Measurements from ENCODE around the gene EXOC6B. TPM values are rescaled to one million over a fixed set of nuclear protein-coding genes. Genes with fewer than 3 reads are reported as not detected.

EXOC6B gene
- total RNA-seq, 1 experiment from 2014 or later, result 33.7 TPM

DNA sequence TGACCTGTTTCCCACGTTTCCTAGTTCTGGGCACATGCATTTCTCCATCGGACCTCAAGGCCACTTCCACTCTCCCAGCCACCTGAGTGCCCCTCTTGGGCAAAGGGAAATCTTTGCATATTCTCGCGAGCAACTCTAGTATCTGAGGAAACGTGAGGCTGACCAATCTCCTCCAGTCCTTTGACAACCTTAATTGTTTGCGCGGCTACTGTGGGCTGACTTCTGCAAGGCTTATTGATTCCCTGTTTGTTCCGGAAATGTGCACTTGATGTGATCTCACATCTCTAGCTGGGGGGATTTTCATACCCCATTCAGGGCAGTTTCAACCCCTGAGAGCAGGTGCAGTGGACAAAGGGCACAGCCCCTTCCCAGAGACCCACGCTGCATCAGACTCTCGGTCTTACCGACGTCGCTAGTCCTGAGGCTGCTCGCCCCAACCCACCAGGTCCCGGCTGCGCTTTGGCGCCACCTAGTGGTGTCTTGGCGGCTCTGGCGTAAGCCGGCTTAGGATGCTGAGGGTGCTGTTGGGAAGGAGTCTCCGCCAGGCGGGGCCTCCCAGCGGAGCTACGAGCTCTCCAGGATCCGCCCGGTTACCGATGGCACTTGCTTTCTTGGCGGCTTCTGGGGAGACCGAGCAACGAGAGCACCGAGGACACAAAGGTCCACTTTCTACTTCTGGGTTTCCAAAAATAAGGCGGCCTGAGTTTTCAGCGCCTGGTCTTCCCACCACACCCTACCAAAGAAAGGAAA, 36.6 kb upstream of the EXOC6B start (continued):
- TF ChIP-seq, protein P1, sequence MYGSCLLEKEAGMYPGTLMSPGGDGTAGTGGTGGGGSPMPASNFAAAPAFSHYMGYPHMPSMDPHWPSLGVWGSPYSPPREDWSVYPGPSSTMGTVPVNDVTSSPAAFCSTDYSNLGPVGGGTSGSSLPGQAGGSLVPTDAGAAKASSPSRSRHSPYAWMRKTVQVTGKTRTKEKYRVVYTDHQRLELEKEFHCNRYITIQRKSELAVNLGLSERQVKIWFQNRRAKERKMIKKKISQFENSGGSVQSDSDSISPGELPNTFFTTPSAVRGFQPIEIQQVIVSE (CRISPR knock-in tag; IDR thresholded peaks at IDR 0.05; ENCODE audit: borderline replicate concordance), result no peak
- no peak for TF ChIP-seq ELF4 (CRISPR knock-in tag; IDR thresholded peaks at IDR 0.05; ENCODE audit: low read depth)
- TF ChIP-seq, protein P2, sequence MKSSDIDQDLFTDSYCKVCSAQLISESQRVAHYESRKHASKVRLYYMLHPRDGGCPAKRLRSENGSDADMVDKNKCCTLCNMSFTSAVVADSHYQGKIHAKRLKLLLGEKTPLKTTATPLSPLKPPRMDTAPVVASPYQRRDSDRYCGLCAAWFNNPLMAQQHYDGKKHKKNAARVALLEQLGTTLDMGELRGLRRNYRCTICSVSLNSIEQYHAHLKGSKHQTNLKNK (CRISPR knock-in tag; IDR thresholded peaks at IDR 0.05), result no peak
- TF ChIP-seq HMGA2 (CRISPR knock-in tag; IDR thresholded peaks at IDR 0.05), result no peak
- TF ChIP-seq FOXJ3 (CRISPR knock-in tag; IDR thresholded peaks at IDR 0.05; ENCODE audit: borderline replicate concordance), result no peak
- TF ChIP-seq, protein P3, sequence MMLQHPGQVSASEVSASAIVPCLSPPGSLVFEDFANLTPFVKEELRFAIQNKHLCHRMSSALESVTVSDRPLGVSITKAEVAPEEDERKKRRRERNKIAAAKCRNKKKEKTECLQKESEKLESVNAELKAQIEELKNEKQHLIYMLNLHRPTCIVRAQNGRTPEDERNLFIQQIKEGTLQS (CRISPR knock-in tag; conservative IDR thresholded peaks at IDR 0.05), result no peak

DNA sequence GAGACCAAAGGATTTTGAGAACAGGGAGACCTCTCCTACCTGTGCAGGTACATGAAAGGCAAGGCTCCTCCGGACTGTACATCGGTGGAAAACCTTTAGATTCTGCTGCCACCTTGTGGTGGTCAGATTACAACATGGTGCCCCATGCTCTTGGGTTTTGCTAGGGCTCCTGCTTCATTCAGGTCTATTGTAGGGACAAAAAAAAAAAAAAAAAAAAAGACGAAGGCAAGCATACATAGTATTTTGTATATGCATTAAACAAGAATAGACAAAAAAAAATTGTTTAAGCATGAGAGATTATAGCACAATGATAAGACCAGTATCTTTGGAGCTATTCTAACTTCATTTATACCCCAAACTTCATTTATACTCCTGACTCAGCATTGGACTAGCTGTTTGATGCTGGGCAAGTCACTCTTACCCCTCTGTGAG, 34.0 kb upstream of the EXOC6B start:
- ATAC-seq (peak; percentile 70), DNase-seq (ENCODE audit: low spot score) (peak; percentile 78)
- Mint-ChIP-seq H3K4me1 (peaks cover 29% of the 10 kb centered on the region), H3K27ac (no peak overlapping the region), H3K9me3 (no peaks in the 10 kb centered on the region), H3K4me3 (no peak overlapping the region), H3K36me3 (no peaks in the 10 kb centered on the region), H3K27me3 (ENCODE audit: low read depth) (peaks cover 12% of the 10 kb centered on the region)
- CTCF ChIA-PET, result interaction anchor here (0.6 to 5.0 kb wide), 17 partner anchors 9 to 418 kb away, joined by 3 to 55 read pairs (median 4); partner anchors contain the start of gene SPR
- POLR2A ChIA-PET, result no interaction called here
- TF ChIP-seq, protein P2 (CRISPR knock-in tag; IDR thresholded peaks at IDR 0.05), result no peak
- TF ChIP-seq, protein P4, sequence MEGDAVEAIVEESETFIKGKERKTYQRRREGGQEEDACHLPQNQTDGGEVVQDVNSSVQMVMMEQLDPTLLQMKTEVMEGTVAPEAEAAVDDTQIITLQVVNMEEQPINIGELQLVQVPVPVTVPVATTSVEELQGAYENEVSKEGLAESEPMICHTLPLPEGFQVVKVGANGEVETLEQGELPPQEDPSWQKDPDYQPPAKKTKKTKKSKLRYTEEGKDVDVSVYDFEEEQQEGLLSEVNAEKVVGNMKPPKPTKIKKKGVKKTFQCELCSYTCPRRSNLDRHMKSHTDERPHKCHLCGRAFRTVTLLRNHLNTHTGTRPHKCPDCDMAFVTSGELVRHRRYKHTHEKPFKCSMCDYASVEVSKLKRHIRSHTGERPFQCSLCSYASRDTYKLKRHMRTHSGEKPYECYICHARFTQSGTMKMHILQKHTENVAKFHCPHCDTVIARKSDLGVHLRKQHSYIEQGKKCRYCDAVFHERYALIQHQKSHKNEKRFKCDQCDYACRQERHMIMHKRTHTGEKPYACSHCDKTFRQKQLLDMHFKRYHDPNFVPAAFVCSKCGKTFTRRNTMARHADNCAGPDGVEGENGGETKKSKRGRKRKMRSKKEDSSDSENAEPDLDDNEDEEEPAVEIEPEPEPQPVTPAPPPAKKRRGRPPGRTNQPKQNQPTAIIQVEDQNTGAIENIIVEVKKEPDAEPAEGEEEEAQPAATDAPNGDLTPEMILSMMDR (IDR thresholded peaks at IDR 0.05), result peak; percentile 54

DNA sequence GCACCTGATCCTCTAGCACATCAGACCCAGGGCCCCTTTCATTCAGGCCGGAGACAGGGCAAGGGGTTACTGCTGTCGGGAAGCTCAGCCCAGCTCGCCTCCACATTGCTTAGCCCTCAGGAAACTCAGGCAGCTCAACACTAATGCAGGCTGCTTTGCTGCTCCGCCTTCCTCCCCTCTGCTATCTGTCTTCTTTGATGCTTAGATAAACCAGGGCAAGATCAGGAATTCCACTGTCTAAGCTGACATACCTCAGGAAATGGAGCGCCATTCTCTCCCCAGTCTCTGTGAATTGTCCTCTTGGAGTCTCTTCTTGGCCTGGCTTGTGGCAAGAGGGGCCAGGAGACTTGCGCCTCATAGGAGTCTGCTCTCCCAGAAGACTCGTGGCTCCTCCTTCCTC, 25.5 kb upstream of the EXOC6B start:
- H3K9me3 Mint-ChIP-seq, result no peaks in the 10 kb centered on the region
- no peak overlapping the region for H3K27ac Mint-ChIP-seq
- CTCF ChIA-PET, result interaction anchor here (1.4 to 1.7 kb wide), 2 partner anchors 10 to 12 kb away, joined by 4 to 13 read pairs; no protein-coding TSS in a partner anchor
- ATAC-seq (peak; percentile 36), DNase-seq (ENCODE audit: low spot score) (no peak)
- no peak overlapping the region for H3K4me3 Mint-ChIP-seq
- POLR2A ChIA-PET, result no interaction called here
- no peaks in the 10 kb centered on the region for H3K36me3 Mint-ChIP-seq
- no peaks in the 10 kb centered on the region for H3K27me3 Mint-ChIP-seq (ENCODE audit: low read depth)
- no peak for TF ChIP-seq RORB (CRISPR knock-in tag; IDR thresholded peaks at IDR 0.05)
- TF ChIP-seq, protein P5, sequence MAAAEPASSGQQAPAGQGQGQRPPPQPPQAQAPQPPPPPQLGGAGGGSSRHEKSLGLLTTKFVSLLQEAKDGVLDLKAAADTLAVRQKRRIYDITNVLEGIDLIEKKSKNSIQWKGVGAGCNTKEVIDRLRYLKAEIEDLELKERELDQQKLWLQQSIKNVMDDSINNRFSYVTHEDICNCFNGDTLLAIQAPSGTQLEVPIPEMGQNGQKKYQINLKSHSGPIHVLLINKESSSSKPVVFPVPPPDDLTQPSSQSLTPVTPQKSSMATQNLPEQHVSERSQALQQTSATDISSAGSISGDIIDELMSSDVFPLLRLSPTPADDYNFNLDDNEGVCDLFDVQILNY (CRISPR knock-in tag; IDR thresholded peaks at IDR 0.05), result no peak
- TF ChIP-seq, protein P6, sequence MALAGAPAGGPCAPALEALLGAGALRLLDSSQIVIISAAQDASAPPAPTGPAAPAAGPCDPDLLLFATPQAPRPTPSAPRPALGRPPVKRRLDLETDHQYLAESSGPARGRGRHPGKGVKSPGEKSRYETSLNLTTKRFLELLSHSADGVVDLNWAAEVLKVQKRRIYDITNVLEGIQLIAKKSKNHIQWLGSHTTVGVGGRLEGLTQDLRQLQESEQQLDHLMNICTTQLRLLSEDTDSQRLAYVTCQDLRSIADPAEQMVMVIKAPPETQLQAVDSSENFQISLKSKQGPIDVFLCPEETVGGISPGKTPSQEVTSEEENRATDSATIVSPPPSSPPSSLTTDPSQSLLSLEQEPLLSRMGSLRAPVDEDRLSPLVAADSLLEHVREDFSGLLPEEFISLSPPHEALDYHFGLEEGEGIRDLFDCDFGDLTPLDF (CRISPR knock-in tag; IDR thresholded peaks at IDR 0.05), result no peak
- TF ChIP-seq, protein P7, sequence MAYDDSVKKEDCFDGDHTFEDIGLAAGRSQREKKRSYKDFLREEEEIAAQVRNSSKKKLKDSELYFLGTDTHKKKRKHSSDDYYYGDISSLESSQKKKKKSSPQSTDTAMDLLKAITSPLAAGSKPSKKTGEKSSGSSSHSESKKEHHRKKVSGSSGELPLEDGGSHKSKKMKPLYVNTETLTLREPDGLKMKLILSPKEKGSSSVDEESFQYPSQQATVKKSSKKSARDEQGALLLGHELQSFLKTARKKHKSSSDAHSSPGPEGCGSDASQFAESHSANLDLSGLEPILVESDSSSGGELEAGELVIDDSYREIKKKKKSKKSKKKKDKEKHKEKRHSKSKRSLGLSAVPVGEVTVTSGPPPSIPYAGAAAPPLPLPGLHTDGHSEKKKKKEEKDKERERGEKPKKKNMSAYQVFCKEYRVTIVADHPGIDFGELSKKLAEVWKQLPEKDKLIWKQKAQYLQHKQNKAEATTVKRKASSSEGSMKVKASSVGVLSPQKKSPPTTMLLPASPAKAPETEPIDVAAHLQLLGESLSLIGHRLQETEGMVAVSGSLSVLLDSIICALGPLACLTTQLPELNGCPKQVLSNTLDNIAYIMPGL (CRISPR knock-in tag; IDR thresholded peaks at IDR 0.05), result no peak
- no peak for TF ChIP-seq MYBL2 (CRISPR knock-in tag; IDR thresholded peaks at IDR 0.05)
- no peak for TF ChIP-seq MXD4 (CRISPR knock-in tag; IDR thresholded peaks at IDR 0.05; ENCODE audit: borderline replicate concordance)
- TF ChIP-seq, protein P8, sequence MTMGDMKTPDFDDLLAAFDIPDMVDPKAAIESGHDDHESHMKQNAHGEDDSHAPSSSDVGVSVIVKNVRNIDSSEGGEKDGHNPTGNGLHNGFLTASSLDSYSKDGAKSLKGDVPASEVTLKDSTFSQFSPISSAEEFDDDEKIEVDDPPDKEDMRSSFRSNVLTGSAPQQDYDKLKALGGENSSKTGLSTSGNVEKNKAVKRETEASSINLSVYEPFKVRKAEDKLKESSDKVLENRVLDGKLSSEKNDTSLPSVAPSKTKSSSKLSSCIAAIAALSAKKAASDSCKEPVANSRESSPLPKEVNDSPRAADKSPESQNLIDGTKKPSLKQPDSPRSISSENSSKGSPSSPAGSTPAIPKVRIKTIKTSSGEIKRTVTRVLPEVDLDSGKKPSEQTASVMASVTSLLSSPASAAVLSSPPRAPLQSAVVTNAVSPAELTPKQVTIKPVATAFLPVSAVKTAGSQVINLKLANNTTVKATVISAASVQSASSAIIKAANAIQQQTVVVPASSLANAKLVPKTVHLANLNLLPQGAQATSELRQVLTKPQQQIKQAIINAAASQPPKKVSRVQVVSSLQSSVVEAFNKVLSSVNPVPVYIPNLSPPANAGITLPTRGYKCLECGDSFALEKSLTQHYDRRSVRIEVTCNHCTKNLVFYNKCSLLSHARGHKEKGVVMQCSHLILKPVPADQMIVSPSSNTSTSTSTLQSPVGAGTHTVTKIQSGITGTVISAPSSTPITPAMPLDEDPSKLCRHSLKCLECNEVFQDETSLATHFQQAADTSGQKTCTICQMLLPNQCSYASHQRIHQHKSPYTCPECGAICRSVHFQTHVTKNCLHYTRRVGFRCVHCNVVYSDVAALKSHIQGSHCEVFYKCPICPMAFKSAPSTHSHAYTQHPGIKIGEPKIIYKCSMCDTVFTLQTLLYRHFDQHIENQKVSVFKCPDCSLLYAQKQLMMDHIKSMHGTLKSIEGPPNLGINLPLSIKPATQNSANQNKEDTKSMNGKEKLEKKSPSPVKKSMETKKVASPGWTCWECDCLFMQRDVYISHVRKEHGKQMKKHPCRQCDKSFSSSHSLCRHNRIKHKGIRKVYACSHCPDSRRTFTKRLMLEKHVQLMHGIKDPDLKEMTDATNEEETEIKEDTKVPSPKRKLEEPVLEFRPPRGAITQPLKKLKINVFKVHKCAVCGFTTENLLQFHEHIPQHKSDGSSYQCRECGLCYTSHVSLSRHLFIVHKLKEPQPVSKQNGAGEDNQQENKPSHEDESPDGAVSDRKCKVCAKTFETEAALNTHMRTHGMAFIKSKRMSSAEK (CRISPR knock-in tag; IDR thresholded peaks at IDR 0.05; ENCODE audit: borderline replicate concordance), result no peak
- no peak for TF ChIP-seq ZNF138 (CRISPR knock-in tag; conservative IDR thresholded peaks at IDR 0.05)
- no peak for TF ChIP-seq ESRRA (CRISPR knock-in tag; IDR thresholded peaks at IDR 0.05; ENCODE audit: borderline replicate concordance)
- H3K4me1 Mint-ChIP-seq, result no peaks in the 10 kb centered on the region; the same call in 1 of the 2 replicates
